ENCODE results near the gene KRT1. TPM values are rescaled to one million over a fixed set of nuclear protein-coding genes. Genes with fewer than 3 reads are reported as not detected.

The KRT1 gene
- total and polyA plus RNA-seq, 10 of the 15 experiments (the other 5 are each of a cell fraction or from before 2014, with no cell fraction given), result not detected

- no peak overlapping the region for H3K4me2 ChIP-seq (ENCODE audit: control insufficient read depth, insufficient read depth)
- CTCF ChIA-PET, result interaction anchor here (0.6 kb wide), 1 partner anchor 233 kb away, joined by 3 read pairs; no protein-coding TSS in a partner anchor
- no peak overlapping the region for H2AFZ ChIP-seq (ENCODE audit: control insufficient read depth, low read depth, low read length)
These were observed 10.3 kb upstream of the KRT1 start for GRCh38 chr12:52690351-52691075.

DNA sequence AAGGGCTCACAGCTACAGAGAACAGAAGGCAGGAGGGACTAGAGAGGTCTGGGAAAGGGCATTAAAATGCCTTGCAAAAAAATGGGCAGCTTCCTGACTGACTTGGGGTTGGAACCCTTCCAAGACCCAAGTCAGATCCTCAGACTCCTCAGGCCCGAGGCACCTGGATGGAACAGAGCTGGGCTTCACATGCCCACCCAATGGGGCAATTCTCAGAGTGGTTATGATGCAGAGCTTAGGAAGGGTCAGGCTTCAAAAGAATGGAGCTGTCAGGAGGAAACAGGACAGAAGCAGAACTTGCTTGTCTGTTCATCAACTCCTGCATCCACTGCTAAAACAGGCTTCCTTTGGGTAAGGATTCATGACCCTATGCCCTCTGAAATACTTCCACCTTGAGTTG lies 9.7 kb upstream of the KRT1 start:
- ChIA-PET POLR2A (no interaction called here), SMC1A (ENCODE audit: uncharacterized antibody, unreplicated experiment) (no interaction called here), RAD21 (ENCODE audit: unreplicated experiment) (no interaction called here), CTCF (no interaction called here)
- no peak overlapping the region for H3K4me2 ChIP-seq (ENCODE audit: control insufficient read depth, insufficient read depth)
- WGBS (ENCODE audit: insufficient coverage, insufficient replicate concordance, low lambda C conversion rate, missing lambda C conversion rate), result 0% methylated on average over 1 of the region's 1 CpG
- intact Hi-C loops (cut with micrococcal nuclease; ENCODE audit: unreplicated experiment), result no loop called here
- no peak overlapping the region for H3K9ac ChIP-seq (ENCODE audit: control insufficient read depth, insufficient read depth, low read length)
- in situ Hi-C loops (cut with MboI), result no loop called here
- peaks cover 9 to 11% of the 10 kb centered on the region in 2 experiments for H3K27me3 ChIP-seq (replicated peaks in 1 of 2; ENCODE audit: control insufficient read depth in 2 of 2, insufficient read depth in 2 of 2, low read length in 1 of 2)
- BruUV-seq (replicated peaks), result no TSS peak
- no peaks in the 10 kb centered on the region for H3K4me1 ChIP-seq (ENCODE audit: control insufficient read depth, insufficient read depth, low read length)
- no peaks in the 10 kb centered on the region for H3K36me3 ChIP-seq (ENCODE audit: control insufficient read depth in 2 of 2, insufficient read depth in 2 of 2, low read length in 1 of 2)
- H3K27ac ChIP-seq (ENCODE audit: control insufficient read depth, insufficient read depth), result no peak overlapping the region
- no peaks in the 10 kb centered on the region; the same call in 1 of the 2 replicates for H4K20me1 ChIP-seq (ENCODE audit: control insufficient read depth, insufficient read depth)
- no peak for TF ChIP-seq IRF3 (IDR thresholded peaks at IDR 0.05)
- TF ChIP-seq ZNF687 (IDR thresholded peaks at IDR 0.05), result no peak
- no peak for TF ChIP-seq YY1 (IDR thresholded peaks at IDR 0.05; ENCODE audit: low read depth, low read length)
- TF ChIP-seq SIX5 (IDR thresholded peaks at IDR 0.05; ENCODE audit: low read depth, low read length, severe bottlenecking), result no peak
- no peak for TF ChIP-seq STAT1 (conservative IDR thresholded peaks at IDR 0.05)
- H3K4me3 ChIP-seq, result no peak overlapping the region
- H3K79me2 ChIP-seq (ENCODE audit: control insufficient read depth, insufficient read depth, low read length), result no peaks in the 10 kb centered on the region
- no peak overlapping the region for H2AFZ ChIP-seq (ENCODE audit: control insufficient read depth, low read depth, low read length)
- ATAC-seq (no peak), DNase-seq (ENCODE audit: low read depth, low spot score) (no peak), FAIRE-seq (no peak)
- H3K9me3 ChIP-seq (replicated peaks; ENCODE audit: control insufficient read depth, insufficient read depth, low read length), result no peaks in the 10 kb centered on the region

More at GRCh38 chr12:52690351-52691075, 10.3 kb upstream of the KRT1 start:
- POLR2A ChIA-PET, result no interaction called here
- RAD21 ChIA-PET (ENCODE audit: unreplicated experiment), result no interaction called here
- no peak for TF ChIP-seq ZNF217 (IDR thresholded peaks at IDR 0.05)
- TF ChIP-seq EED (IDR thresholded peaks at IDR 0.05; ENCODE audit: low read depth), result no peak
- TF ChIP-seq KDM1A (IDR thresholded peaks at IDR 0.05; ENCODE audit: borderline replicate concordance), result no peak
- no peak for TF ChIP-seq HDGF (IDR thresholded peaks at IDR 0.05)
- no peaks in the 10 kb centered on the region for H4K20me1 ChIP-seq (ENCODE audit: control insufficient read depth, insufficient read depth)
- peaks cover 9 to 11% of the 10 kb centered on the region in 2 experiments for H3K27me3 ChIP-seq (replicated peaks in 1 of 2; ENCODE audit: control insufficient read depth in 2 of 2, insufficient read depth in 2 of 2, low read length in 1 of 2)
- DNase-seq (ENCODE audit: low read depth, low spot score) (no peak), FAIRE-seq (no peak), ATAC-seq (no peak)
- 54% methylated on average over 8 of the region's 8 CpGs for WGBS (ENCODE audit: insufficient coverage, insufficient replicate concordance, low lambda C conversion rate, missing lambda C conversion rate)
- H3K36me3 ChIP-seq (ENCODE audit: control insufficient read depth in 2 of 2, insufficient read depth in 2 of 2, low read length in 1 of 2), result no peaks in the 10 kb centered on the region
- intact Hi-C loops (cut with micrococcal nuclease; ENCODE audit: unreplicated experiment) (no loop called here), in situ Hi-C loops (cut with MboI) (no loop called here)
- no peaks in the 10 kb centered on the region for H3K4me1 ChIP-seq (ENCODE audit: control insufficient read depth, insufficient read depth, low read length)
- SMC1A ChIA-PET (ENCODE audit: uncharacterized antibody, unreplicated experiment), result no interaction called here
- no peak overlapping the region for H3K27ac ChIP-seq (ENCODE audit: control insufficient read depth, insufficient read depth)
- H3K79me2 ChIP-seq (ENCODE audit: control insufficient read depth, insufficient read depth, low read length), result no peaks in the 10 kb centered on the region
- H3K4me3 ChIP-seq, result no peak overlapping the region
- no peak overlapping the region for H3K9ac ChIP-seq (ENCODE audit: control insufficient read depth, insufficient read depth, low read length)
- no TSS peak for BruUV-seq (replicated peaks)
- H3K9me3 ChIP-seq (replicated peaks; ENCODE audit: control insufficient read depth, insufficient read depth, low read length), result no peaks in the 10 kb centered on the region

All from GM12878 (cell line).